ENCODE measurements around the gene CRHR2.

Gene CRHR2

GRCh38 chr7:30674876-30675275 lies 7.4 kb downstream of the CRHR2 start:
- DNase-seq, result no peak

- DNase-seq, result no peak
Observed at GRCh38 chr7:30674420-30674819, 7.8 kb downstream of the CRHR2 start.

GRCh38 chr7:30671793-30672465 lies 10.3 kb downstream of the CRHR2 start:
- no peak for DNase-seq

GRCh38 chr7:30668102-30668501 lies 14.2 kb downstream of the CRHR2 start:
- DNase-seq, result no peak

- no peak for DNase-seq
Observed at GRCh38 chr7:30667172-30667571, 15.1 kb downstream of the CRHR2 start.

- DNase-seq, result no peak
Observed at GRCh38 chr7:30665449-30665848, 16.8 kb downstream of the CRHR2 start.

- no peak for DNase-seq
Observed at GRCh38 chr7:30665043-30665442, 17.2 kb downstream of the CRHR2 start.

- no peak for DNase-seq
Observed at GRCh38 chr7:30664184-30664885, 17.9 kb downstream of the CRHR2 start.

- DNase-seq, result no peak
Observed at GRCh38 chr7:30663414-30663813, 18.8 kb downstream of the CRHR2 start.

GRCh38 chr7:30662431-30662939 lies 19.8 kb downstream of the CRHR2 start:
- DNase-seq, result no peak

GRCh38 chr7:30661926-30662325 lies 20.3 kb downstream of the CRHR2 start:
- no peak for DNase-seq

- no peak for DNase-seq
Observed at GRCh38 chr7:30660331-30661255, 21.7 kb downstream of the CRHR2 start.

- DNase-seq, result no peak
Observed at GRCh38 chr7:30659312-30659711, 22.9 kb downstream of the CRHR2 start.

- DNase-seq, result no peak
Observed at GRCh38 chr7:30658479-30659074, 23.7 kb downstream of the CRHR2 start.

- no peak for DNase-seq
Observed at GRCh38 chr7:30657131-30657530, 25.1 kb downstream of the CRHR2 start.

GRCh38 chr7:30656006-30656957 lies 26.0 kb downstream of the CRHR2 start:
- no peak for DNase-seq

- DNase-seq, result no peak
Observed at GRCh38 chr7:30655096-30655970, 26.9 kb downstream of the CRHR2 start.

- no peak for DNase-seq
Observed at GRCh38 chr7:30654296-30655090, 27.8 kb downstream of the CRHR2 start.

- DNase-seq, result no peak
Observed at GRCh38 chr7:30652698-30653641, 29.3 kb downstream of the CRHR2 start.
